Measurements from ENCODE around the gene ZDHHC18. TPM values are rescaled to one million over a fixed set of nuclear protein-coding genes. Genes with fewer than 3 reads are reported as not detected.

ZDHHC18 gene
- total and polyA plus RNA-seq, 2 of the 8 experiments (the other 6 are each of a cell fraction or from before 2014, with no cell fraction given): 29.7 to 49.8 TPM

DNA sequence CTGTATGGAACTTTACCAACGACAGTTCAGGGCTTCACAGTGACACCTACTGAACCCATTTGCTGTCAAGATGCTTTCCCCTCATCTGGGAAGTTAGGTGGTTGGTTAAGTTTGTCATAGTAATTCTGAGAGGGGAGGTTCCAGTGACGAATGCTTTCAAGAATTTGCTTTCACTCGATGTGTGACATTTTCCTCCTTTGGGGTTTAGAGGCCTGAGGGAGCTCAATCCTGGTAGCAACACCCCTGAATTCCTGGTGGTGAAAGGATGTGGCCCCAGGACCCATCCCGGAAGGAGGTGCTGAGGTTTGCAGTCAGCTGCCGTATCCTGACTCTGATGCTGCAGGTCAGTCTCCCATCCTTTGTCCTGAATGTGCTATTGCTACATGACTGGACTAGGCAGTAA, 35.9 kb upstream of the ZDHHC18 start:
- no peak overlapping the region for H2BK5ac ChIP-seq (ENCODE audit: low read depth, low read length)
- H2BK15ac ChIP-seq (ENCODE audit: low read length): no peak overlapping the region
- peaks cover 0 to 8% (median 6%) of the 10 kb centered on the region in 4 experiments; a peak in 6 of 8 replicates for H3K36me3 ChIP-seq (ENCODE audit: control insufficient read depth in 2 of 4, insufficient read depth in 4 of 4, low read length in 3 of 4)
- H3K79me1 ChIP-seq (ENCODE audit: low read depth, low read length): no peaks in the 10 kb centered on the region
- no peaks in the 10 kb centered on the region for H3K79me2 ChIP-seq (ENCODE audit: control insufficient read depth in 1 of 2, insufficient read depth in 2 of 2, low read length in 2 of 2)
- H4K5ac ChIP-seq (ENCODE audit: insufficient read length, low read depth, low read length): no peak overlapping the region
- no peak overlapping the region for H3K18ac ChIP-seq (ENCODE audit: extremely low read depth, low read length)
- H3K27me3 ChIP-seq (replicated peaks in 1 of 4; ENCODE audit: control insufficient read depth in 3 of 4, extremely low read depth in 1 of 4, insufficient read depth in 3 of 4, low read length in 3 of 4): no peaks in the 10 kb centered on the region
- H2BK120ac ChIP-seq (replicated peaks; ENCODE audit: low read depth, low read length): no peak overlapping the region
- no peak overlapping the region for H4K8ac ChIP-seq (ENCODE audit: extremely low read depth, insufficient read depth, low read length)
- H3K27ac ChIP-seq (ENCODE audit: low read depth, low read length): no peak overlapping the region
- DNase-seq (ENCODE audit: low read depth in 1 of 2, low spot score in 2 of 2) (no peak), FAIRE-seq (no peak)
- H3K4me2 ChIP-seq (ENCODE audit: insufficient read depth in 1 of 2, low read depth in 2 of 2, low read length in 2 of 2): no peak overlapping the region
- no peak overlapping the region for H3K4ac ChIP-seq (replicated peaks; ENCODE audit: insufficient read length, low read depth, low read length)
- peaks cover 3 to 18% (median 12%) of the 10 kb centered on the region in 4 experiments; a peak in 6 of 7 replicates for H3K4me1 ChIP-seq (replicated peaks in 1 of 4; ENCODE audit: control insufficient read depth in 3 of 4, insufficient read depth in 4 of 4, low read length in 3 of 4)
- POLR2A ChIA-PET (ENCODE audit: partially characterized antibody): interaction anchor here (0.7 kb wide), 1 partner anchor 17 kb away, joined by 3 read pairs; no protein-coding TSS in a partner anchor
- no peak overlapping the region for H2AFZ ChIP-seq (ENCODE audit: low read length)
- H3K23me2 ChIP-seq (ENCODE audit: low read depth, low read length): peaks cover 14% of the 10 kb centered on the region
- no peak overlapping the region for H2BK12ac ChIP-seq (ENCODE audit: low read depth, low read length)
- H3K9me3 ChIP-seq (ENCODE audit: insufficient read depth in 2 of 2, low read depth in 1 of 2, low read length in 1 of 2): no peaks in the 10 kb centered on the region
- 78% methylated on average over 5 of the region's 5 CpGs; no CpG with 5 or more reads in 1 of the 2 experiments for WGBS, 2 experiments (ENCODE audit: extremely low coverage in 1 of 2, insufficient coverage in 1 of 2, insufficient read length in 1 of 2, insufficient replicate concordance in 2 of 2, low coverage in 1 of 2, low lambda C conversion rate in 2 of 2, missing lambda C conversion rate in 1 of 2)
- no peak overlapping the region for H3K14ac ChIP-seq (ENCODE audit: insufficient read length)
- no peak overlapping the region for H3K23ac ChIP-seq (ENCODE audit: insufficient read length)
- CTCF ChIA-PET (ENCODE audit: partially characterized antibody): interaction anchor here (0.6 to 6.9 kb wide), 22 partner anchors 9 to 189 kb away, joined by 3 to 121 read pairs (median 6); no protein-coding TSS in a partner anchor
- peaks cover 0 to 2% of the 10 kb centered on the region in 2 experiments for H4K20me1 ChIP-seq (replicated peaks in 1 of 2; ENCODE audit: control insufficient read depth in 1 of 2, insufficient read depth in 2 of 2, low read length in 2 of 2)
- no peak overlapping the region for H3K56ac ChIP-seq (replicated peaks; ENCODE audit: insufficient read length, low read depth, low read length)
- H2AK5ac ChIP-seq (ENCODE audit: low read depth, low read length): no peak overlapping the region
- H4K91ac ChIP-seq (replicated peaks; ENCODE audit: insufficient read length, low read length): no peak overlapping the region
- no peak overlapping the region for H2BK20ac ChIP-seq (ENCODE audit: low read length)
- H3K9ac ChIP-seq (replicated peaks in 1 of 4; ENCODE audit: extremely low read depth in 1 of 4, low read depth in 3 of 4, low read length in 3 of 4): no peak overlapping the region
- no peak overlapping the region for H3K4me3 ChIP-seq (ENCODE audit: extremely low read depth in 1 of 4, insufficient read depth in 2 of 4, low read depth in 3 of 4, low read length in 4 of 4)
- TF ChIP-seq SIX5 (IDR thresholded peaks at IDR 0.05; ENCODE audit: low read depth, low read length): no peak
- no peak for TF ChIP-seq BRCA1 (IDR thresholded peaks at IDR 0.05; ENCODE audit: low read depth, low read length)
- TF ChIP-seq JUN (IDR thresholded peaks at IDR 0.05; ENCODE audit: low read depth, low read length): no peak
- no peak for TF ChIP-seq JUND (IDR thresholded peaks at IDR 0.05; ENCODE audit: low read length)
- no peak for TF ChIP-seq TAF1 (IDR thresholded peaks at IDR 0.05; ENCODE audit: low read depth, low read length)
- no peak for TF ChIP-seq CEBPB (IDR thresholded peaks at IDR 0.05; ENCODE audit: low read depth, low read length)
- no peak for TF ChIP-seq SIN3A (conservative IDR thresholded peaks at IDR 0.05 in 1 of 2, IDR thresholded peaks at IDR 0.05 in 1 of 2; ENCODE audit: low read depth in 1 of 2, low read length in 2 of 2)
- TF ChIP-seq EP300 (IDR thresholded peaks at IDR 0.05; ENCODE audit: borderline replicate concordance in 1 of 2, low read depth in 2 of 2, low read length in 2 of 2): no peak
- no peak for TF ChIP-seq CHD1 (IDR thresholded peaks at IDR 0.05; ENCODE audit: low read depth, low read length)
- no peak for TF ChIP-seq CHD2 (IDR thresholded peaks at IDR 0.05; ENCODE audit: low read length)
- TF ChIP-seq RFX5 (IDR thresholded peaks at IDR 0.05; ENCODE audit: borderline replicate concordance, low read depth, low read length): no peak
- TF ChIP-seq SP1 (IDR thresholded peaks at IDR 0.05; ENCODE audit: low read depth, low read length): no peak

Data from H1 (cell line).